GM12878 (cell line): ENCODE results near the gene EPS8. TPM values are rescaled to one million over a fixed set of nuclear protein-coding genes. Genes with fewer than 3 reads are reported as not detected.

ENCODE experiments used
- ATAC-seq: fragments of 200-7000 bp; cut with Tn5 transposase; 3 replicates; pipeline ENCODE4 v1.9.1; 2020; ENCODE audit warnings: mild to moderate bottlenecking, moderate library complexity
- BruUV-seq: library from RNA; stranded (reverse); fragments of 400-500 nt; replicated peaks from 2 replicates; lab custom pipeline; 2021; lab: Mats Ljungman, UMichigan
- CTCF ChIA-PET: fragments of 300-600 bp; sonication (Branson Sonifier 250); formaldehyde crosslinking; extraction: SDS; loops from one replicate; lab custom pipeline; 2021; ENCODE audit warnings: inconsistent platforms; lab: Yijun Ruan, JAX
- POLR2A ChIA-PET: fragments of 350-600 bp; formaldehyde crosslinking; extraction: SDS; loops from one replicate; lab custom pipeline; 2021; ENCODE audit warnings: inconsistent platforms; lab: Charles Lee
- RAD21 ChIA-PET: fragments of 300-600 bp; sonication (Branson Sonifier 250); formaldehyde crosslinking; loops from one replicate; lab custom pipeline; 2023; ENCODE audit warnings: antibody characterized with exemption; ENCODE audit not compliant: unreplicated experiment; lab: Charles Lee
- SMC1A ChIA-PET: fragments of 300-600 bp; sonication (Branson Sonifier 250); formaldehyde crosslinking; loops from one replicate; lab custom pipeline; 2023; ENCODE audit not compliant: unreplicated experiment, uncharacterized antibody; lab: Charles Lee
- DNase-seq: peaks from one replicate; pipeline ENCODE4 v3.0.0-alpha.2; 2011; ENCODE audit warnings: low read depth, low spot score
- FAIRE-seq: peaks from 3 replicates; lab custom pipeline; 2011; peaks lifted over from hg19 to GRCh38; lab: Jason Lieb, UNC
- H2AFZ ChIP-seq: 2 replicates; pipeline ENCODE4 v1.6.0; 2011; ENCODE audit warnings: low read depth, low read length, control low read depth; ENCODE audit not compliant: control insufficient read depth
- H3K27ac ChIP-seq: 2 replicates; pipeline ENCODE4 v1.5.1; 2011; ENCODE audit warnings: control low read depth; ENCODE audit not compliant: control insufficient read depth, insufficient read depth
- H3K27me3 ChIP-seq, 2 experiments: replicated peaks in 1 of 2; 2 replicates each; pipeline versions ENCODE4 v1.6.0 to v1.6.1; 2011; ENCODE audit warnings: low read length in 1 of 2; ENCODE audit not compliant: control insufficient read depth in 2 of 2, insufficient read depth in 2 of 2
- H3K36me3 ChIP-seq, 2 experiments: 2 replicates each; pipeline ENCODE4 v1.5.1; 2011; ENCODE audit warnings: low read length in 1 of 2; ENCODE audit not compliant: control insufficient read depth in 2 of 2, insufficient read depth in 2 of 2
- H3K4me1 ChIP-seq: 2 replicates; pipeline ENCODE4 v1.6.1; 2011; ENCODE audit warnings: mild to moderate bottlenecking, low read length, moderate library complexity, mixed read lengths; ENCODE audit not compliant: control insufficient read depth, insufficient read depth
- H3K4me2 ChIP-seq: 2 replicates; pipeline ENCODE4 v1.6.0; 2011; ENCODE audit warnings: control low read depth; ENCODE audit not compliant: control insufficient read depth, insufficient read depth
- H3K4me3 ChIP-seq: fragments of 200-600 bp; sonication (generic); 2 replicates; pipeline ENCODE4 v1.5.1; 2016
- H3K79me2 ChIP-seq: 2 replicates; pipeline ENCODE4 v1.6.0; 2011; ENCODE audit warnings: low read length; ENCODE audit not compliant: control insufficient read depth, insufficient read depth
- H3K9ac ChIP-seq: 2 replicates; pipeline ENCODE4 v1.8.0; 2011; ENCODE audit warnings: low read length, control low read depth, mixed read lengths; ENCODE audit not compliant: control insufficient read depth, insufficient read depth
- H3K9me3 ChIP-seq: replicated peaks from 3 replicates; pipeline ENCODE4 v1.5.1; 2011; ENCODE audit warnings: mild to moderate bottlenecking, low read length; ENCODE audit not compliant: control insufficient read depth, insufficient read depth
- H4K20me1 ChIP-seq: 2 replicates; pipeline ENCODE4 v1.6.0; 2011; ENCODE audit not compliant: control insufficient read depth, insufficient read depth
- HDAC6 ChIP-seq: fragments of 200-600 bp; sonication (generic); IDR thresholded peaks from one replicate; pipeline ENCODE4 v1.8.0; 2017; ENCODE audit warnings: antibody characterized with exemption; ENCODE audit not compliant: unreplicated experiment
- MEF2A ChIP-seq: IDR thresholded peaks from 2 replicates; pipeline ENCODE4 v1.6.1; 2011; ENCODE audit warnings: low read depth, mild to moderate bottlenecking, low read length, moderate library complexity; ENCODE audit not compliant: insufficient read depth
- NFIC ChIP-seq: IDR thresholded peaks from 2 replicates; pipeline ENCODE4 v1.6.1; 2012; ENCODE audit warnings: low read depth, mild to moderate bottlenecking, inconsistent platforms, low read length, moderate library complexity
- ZNF384 ChIP-seq: IDR thresholded peaks from 2 replicates; pipeline ENCODE4 v1.6.1; 2012; ENCODE audit warnings: low read depth, mild to moderate bottlenecking, low read length, improper control_type of control experiment, borderline replicate concordance
- ZZZ3 ChIP-seq: IDR thresholded peaks from 2 replicates; pipeline ENCODE4 v1.6.1; 2011; ENCODE audit warnings: low read depth; ENCODE audit not compliant: control insufficient read depth, insufficient read length
- WGBS: methylation state at CpG from one replicate; pipeline ENCODE4 v1.1.6; 2016; ENCODE audit warnings: low lambda C conversion rate; ENCODE audit not compliant: insufficient replicate concordance, insufficient coverage; ENCODE audit errors: missing lambda C conversion rate; 5-methylcytosine and 5-hydroxymethylcytosine counted together
- in situ Hi-C: fragments of 300-500 bp; cut with MboI; formaldehyde crosslinking; loops from 9 replicates; pipeline ENCODE4 v1.14.3; 2018; ENCODE audit warnings: mixed read lengths
- intact Hi-C: fragments of 100-400 bp; cut with micrococcal nuclease; formaldehyde crosslinking; loops from one replicate; pipeline ENCODE4 v1.14.2; 2022; ENCODE audit not compliant: unreplicated experiment
- polyA plus RNA-seq, 11 experiments: library from polyadenylated mRNA; depleted of rRNA in 4 of 11; unstranded in 6 of 11; stranded (reverse) in 5 of 11; fragments of >200 nt; fragmentation: Nextera tagmentation in 4 of 11; fragmentation: Illumina TruSeq in 1 of 11; extraction: Ambion mirVana in 4 of 11; extraction: Trizol in 1 of 11; gene quantifications; 1 replicate in 1 of 11; 2 replicates in 10 of 11; pipeline versions ENCODE4 v1.2.1 to v1.2.3, GENCODE V29; 2011 to 2016; ENCODE audit warnings: inconsistent platforms in 2 of 11, missing spikeins in 2 of 11, low read depth in 1 of 11
- total RNA-seq, 4 experiments: library from RNA; depleted of rRNA in 3 of 4; stranded (reverse); fragments of >200 nt in 3 of 4; fragmentation: Illumina TruSeq in 1 of 4; extraction: Trizol in 1 of 4; gene quantifications; 2 replicates each; pipeline versions ENCODE4 v1.2.1 to v1.2.3, GENCODE V29; 2013 to 2021

Gene EPS8
- total and polyA plus RNA-seq, 10 of the 15 experiments (the other 5 are each of a cell fraction or from before 2014, with no cell fraction given) = 1.3 to 127 (median 3.4) TPM

DNA sequence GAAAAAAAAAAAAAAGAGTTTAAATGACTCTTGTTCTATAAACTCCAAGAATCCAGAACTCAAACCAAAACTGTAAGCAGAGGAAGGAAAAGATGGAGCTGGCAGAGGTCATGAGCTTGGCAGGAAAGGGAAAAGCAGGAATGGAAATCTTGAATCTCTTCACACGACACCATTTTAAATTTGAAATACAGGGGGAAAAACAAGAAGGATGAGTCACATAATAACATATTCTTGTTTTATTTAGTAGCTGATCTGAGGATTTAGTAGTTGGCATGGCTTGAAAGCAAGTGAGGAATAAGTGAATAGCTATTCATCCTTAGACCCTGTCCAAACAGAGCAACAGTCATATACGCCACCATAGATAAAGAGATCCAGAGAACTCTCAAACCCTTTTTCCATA lies 35.0 kb downstream of the EPS8 start:
- FAIRE-seq = no peak
- CTCF ChIA-PET = interaction anchor here (0.8 to 3.5 kb wide), 8 partner anchors 8 to 222 kb away, joined by 3 to 33 read pairs (median 4); no protein-coding TSS in a partner anchor

DNA sequence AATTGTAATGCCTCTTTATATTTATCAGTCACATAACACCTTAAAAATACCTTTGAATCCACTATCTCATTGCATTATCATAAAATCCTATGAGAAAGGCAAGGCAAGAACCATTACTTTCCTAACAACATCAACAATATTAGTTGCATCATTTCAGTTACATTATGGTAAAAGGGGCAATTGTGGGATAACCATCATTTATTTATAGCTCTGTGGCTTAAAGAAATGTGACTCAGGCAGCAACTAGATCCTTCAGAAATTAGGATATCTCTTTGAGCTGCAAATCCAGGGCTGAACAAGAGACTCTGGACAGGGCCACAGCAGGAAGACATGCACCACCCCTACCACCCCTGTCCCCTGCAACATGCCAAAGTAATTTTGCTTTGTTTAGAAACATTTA lies 36.4 kb downstream of the EPS8 start:
- no peak for FAIRE-seq
- no TSS peak for BruUV-seq

More for the DNA sequence above, 35.0 kb downstream of the EPS8 start:
- no peak overlapping the region for H2AFZ ChIP-seq
- TF ChIP-seq MEF2A = no peak
- H4K20me1 ChIP-seq = no peaks in the 10 kb centered on the region
- no peaks in the 10 kb centered on the region for H3K27me3 ChIP-seq
- H3K4me1 ChIP-seq = no peaks in the 10 kb centered on the region
- intact Hi-C loops (no loop called here), in situ Hi-C loops (no loop called here)
- BruUV-seq = no TSS peak
- no peaks in the 10 kb centered on the region for H3K9me3 ChIP-seq
- WGBS = 89% methylated on average over 2 of the region's 2 CpGs
- POLR2A ChIA-PET = interaction anchor here (0.6 to 6.0 kb wide), 7 partner anchors 9 to 111 kb away, joined by 3 to 28 read pairs (median 15); no protein-coding TSS in a partner anchor
- no peak overlapping the region for H3K4me3 ChIP-seq
- no peaks in the 10 kb centered on the region for H3K36me3 ChIP-seq
- SMC1A ChIA-PET = interaction anchor here (0.6 to 12.4 kb wide), 17 partner anchors 8 to 1388 kb away, joined by 3 to 198 read pairs (median 3); partner anchors contain the start of gene ATF7IP
- no peak overlapping the region for H3K4me2 ChIP-seq
- RAD21 ChIA-PET = interaction anchor here (0.7 to 2.8 kb wide), 11 partner anchors 9 to 170 kb away, joined by 3 to 9 read pairs (median 4); partner anchors contain the start of gene EPS8
- no peak overlapping the region for H3K27ac ChIP-seq
- H3K9ac ChIP-seq = no peak overlapping the region
- no peaks in the 10 kb centered on the region for H3K79me2 ChIP-seq
- ATAC-seq (no peak), DNase-seq (no peak)

More for the DNA sequence above, 36.4 kb downstream of the EPS8 start:
- Histone ChIP-seq H3K4me2 (no peak overlapping the region), H3K27ac (no peak overlapping the region), H3K79me2 (no peaks in the 10 kb centered on the region)
- TF ChIP-seq HDAC6 = no peak
- TF ChIP-seq NFIC = no peak
- TF ChIP-seq ZZZ3 = no peak
- TF ChIP-seq ZNF384 = no peak
- TF ChIP-seq, all 136 proteins: peak for 0
- Histone ChIP-seq H2AFZ (no peak overlapping the region), H3K4me1 (no peaks in the 10 kb centered on the region), H3K4me3 (no peak overlapping the region), H3K36me3 (no peaks in the 10 kb centered on the region), H3K27me3 (no peaks in the 10 kb centered on the region), H3K9ac (no peak overlapping the region), H4K20me1 (no peaks in the 10 kb centered on the region), H3K9me3 (no peaks in the 10 kb centered on the region)
- ATAC-seq (no peak), DNase-seq (no peak)
- POLR2A ChIA-PET = interaction anchor here (1.0 to 6.0 kb wide), 4 partner anchors 10 to 18 kb away, joined by 4 to 28 read pairs (median 10); no protein-coding TSS in a partner anchor
- SMC1A ChIA-PET = interaction anchor here (0.8 to 12.4 kb wide), 8 partner anchors 9 to 219 kb away, joined by 3 to 198 read pairs (median 4); no protein-coding TSS in a partner anchor
- in situ Hi-C loops (no loop called here), intact Hi-C loops (no loop called here)
- RAD21 ChIA-PET = interaction anchor here (1.3 kb wide), 1 partner anchor 20 kb away, joined by 5 read pairs; no protein-coding TSS in a partner anchor
- CTCF ChIA-PET = interaction anchor here (0.9 to 3.5 kb wide), 4 partner anchors 14 to 35 kb away, joined by 3 to 33 read pairs (median 4); no protein-coding TSS in a partner anchor
